GM18505 (cell line): ENCODE results near the gene CHD2.

Source experiments
- ATAC-seq: cut with Tn5 transposase; IDR thresholded peaks from one replicate; pipeline ENCODE4 v1.9.1; 2021; ENCODE audit not compliant: unreplicated experiment
- POLR2A ChIP-seq: IDR thresholded peaks from 4 replicates; pipeline ENCODE4 v1.6.1; 2011; ENCODE audit warnings: borderline replicate concordance; ENCODE audit not compliant: insufficient read depth, insufficient read length; ENCODE audit errors: extremely low read depth

CHD2 gene

DNA sequence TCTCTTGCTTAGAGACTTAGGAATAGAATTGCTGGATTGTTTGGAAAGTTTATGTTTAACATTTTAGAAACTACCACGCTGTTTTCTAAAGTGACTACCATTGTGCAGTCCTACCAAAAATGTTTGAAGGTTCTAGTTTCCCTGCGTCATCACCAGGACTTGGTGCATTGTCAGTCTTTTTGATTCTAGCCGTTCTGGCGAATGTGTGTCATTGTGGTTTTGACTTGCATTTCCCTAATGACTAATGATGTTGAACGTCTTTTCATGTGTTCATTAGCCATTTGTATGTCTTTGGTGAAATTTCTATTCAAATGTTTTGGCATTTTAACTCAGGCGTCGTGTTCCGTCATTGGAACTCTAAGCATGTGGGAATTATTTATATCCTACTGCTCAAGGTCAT lies 58.0 kb downstream of the CHD2 start:
- no peak for TF ChIP-seq POLR2A
- no peak for ATAC-seq

DNA sequence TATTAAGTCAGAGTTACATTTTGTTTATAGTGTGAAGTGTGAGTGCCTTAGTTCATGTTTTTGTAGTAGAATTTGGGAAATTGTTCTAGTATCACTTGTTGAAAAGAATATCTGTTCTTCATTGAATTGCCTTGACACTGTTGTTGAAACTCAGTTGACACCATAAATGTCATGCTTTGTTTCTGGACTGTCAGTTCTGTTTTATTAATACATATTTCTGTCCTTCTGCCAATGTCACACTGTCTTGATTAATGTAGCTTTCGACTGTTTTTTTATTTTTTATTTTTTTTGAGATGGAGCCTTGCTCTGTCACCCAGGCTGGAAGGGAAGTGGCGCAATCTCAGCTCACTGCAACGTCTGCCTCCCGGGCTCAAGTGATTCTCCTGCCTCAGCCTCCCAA lies 59.1 kb downstream of the CHD2 start:
- ATAC-seq: no peak
- TF ChIP-seq POLR2A: no peak

DNA sequence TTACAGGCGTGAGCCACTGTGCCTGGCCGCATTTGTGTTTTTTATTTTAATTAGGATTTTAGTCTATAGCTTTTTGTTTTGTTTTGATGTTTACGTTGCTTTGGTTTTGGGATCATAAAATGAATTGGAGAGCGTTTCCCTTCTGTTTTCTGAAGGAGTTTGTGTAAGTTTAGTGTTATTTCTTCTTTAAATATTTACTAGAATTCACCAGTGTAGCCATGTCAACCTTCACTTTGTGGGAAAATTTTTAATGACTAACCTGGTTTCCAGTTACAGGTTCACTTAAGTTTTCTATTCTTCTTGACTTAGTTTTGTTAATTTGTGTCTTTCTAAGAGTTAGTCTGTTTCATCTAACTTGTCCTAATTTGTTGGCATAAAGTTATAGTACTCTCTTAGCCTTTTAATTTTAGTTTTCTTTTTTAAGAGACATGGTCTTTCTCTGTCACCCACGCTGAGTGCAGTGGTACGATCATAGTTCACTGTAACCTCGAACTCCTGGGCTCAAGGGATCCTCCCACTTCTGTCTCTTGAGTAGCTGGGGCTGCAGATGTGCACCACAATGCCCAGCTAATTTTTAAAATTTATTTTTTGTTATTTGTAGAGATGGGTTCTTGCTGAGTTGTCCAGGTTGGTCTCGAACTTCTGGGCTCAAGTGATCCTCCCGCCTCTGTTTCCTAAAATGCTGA lies 61.0 kb downstream of the CHD2 start:
- ATAC-seq: no peak
- TF ChIP-seq POLR2A: no peak

DNA sequence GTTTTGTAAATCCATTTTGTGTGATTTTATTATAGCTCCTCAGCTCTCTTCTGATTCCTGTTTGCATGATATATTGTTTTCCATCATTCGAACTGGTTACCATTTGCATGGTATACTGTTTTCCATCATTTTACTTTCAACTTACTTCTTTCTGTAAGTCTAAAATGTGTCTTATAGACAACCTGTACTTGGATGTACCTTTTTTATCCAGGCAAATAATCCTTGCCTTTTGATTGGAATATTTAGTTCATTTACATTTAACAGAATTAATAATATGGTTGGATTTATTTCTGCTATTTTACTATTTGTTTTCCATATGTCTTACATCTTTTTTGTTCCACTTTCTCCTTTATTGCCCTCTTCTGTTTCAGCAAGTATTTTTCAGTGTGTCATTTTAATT lies 62.8 kb downstream of the CHD2 start:
- no peak for ATAC-seq

DNA sequence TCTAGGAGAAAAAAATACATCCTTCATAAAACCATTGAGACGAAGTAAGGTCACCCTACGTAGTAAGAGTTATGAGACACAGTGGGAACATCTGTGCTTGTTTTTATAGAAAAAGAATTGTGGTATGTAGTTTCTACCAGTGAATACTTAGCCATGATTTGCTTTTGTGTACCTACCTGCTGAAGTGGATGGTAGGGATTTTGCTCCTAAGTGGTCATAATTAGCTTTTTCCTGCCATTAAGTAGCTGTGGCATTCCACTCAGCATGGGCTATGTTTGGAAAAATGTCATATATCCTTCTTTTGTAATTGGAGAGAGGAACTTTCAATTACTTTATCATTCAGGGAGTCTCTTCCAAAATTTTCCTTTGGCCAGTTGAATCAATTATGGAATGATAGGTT lies 63.7 kb downstream of the CHD2 start:
- ATAC-seq: no peak
- no peak for TF ChIP-seq POLR2A

More for the DNA sequence above, 62.8 kb downstream of the CHD2 start:
- TF ChIP-seq POLR2A: no peak

DNA sequence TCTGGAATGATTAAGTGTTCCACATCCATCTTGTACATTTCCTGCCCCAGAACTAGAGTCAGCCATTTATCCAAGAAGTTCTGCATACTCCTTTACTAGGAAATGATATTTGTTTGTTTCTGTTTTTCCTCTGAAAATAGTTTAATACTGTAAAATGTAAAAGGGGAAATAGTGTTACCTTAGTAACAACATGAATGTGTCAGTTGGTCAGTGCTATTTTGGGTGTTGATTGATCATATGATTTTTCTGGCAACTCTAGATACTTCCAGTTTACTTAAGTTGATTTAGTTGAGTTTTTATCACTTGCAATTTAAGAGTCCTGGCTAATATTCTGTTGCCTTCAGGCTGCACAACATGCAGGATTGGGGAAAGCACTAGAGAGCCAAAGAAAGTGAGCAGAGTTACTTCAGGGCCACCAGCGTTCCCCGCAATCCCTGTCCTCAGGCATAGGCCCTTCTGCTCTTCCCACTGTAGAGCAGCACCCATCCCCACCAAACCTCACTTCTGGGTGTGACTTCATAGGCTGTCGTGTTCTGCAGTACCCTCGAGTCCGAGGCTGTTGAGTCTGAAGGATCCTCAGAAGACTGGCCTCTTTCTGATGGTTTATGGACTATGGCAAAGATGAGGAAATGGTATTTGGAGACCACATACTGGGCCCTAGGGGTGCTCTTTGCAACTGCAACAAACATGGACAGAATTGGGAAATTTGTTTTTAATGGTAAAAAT lies 69.0 kb downstream of the CHD2 start:
- no peak for ATAC-seq
- no peak for TF ChIP-seq POLR2A

DNA sequence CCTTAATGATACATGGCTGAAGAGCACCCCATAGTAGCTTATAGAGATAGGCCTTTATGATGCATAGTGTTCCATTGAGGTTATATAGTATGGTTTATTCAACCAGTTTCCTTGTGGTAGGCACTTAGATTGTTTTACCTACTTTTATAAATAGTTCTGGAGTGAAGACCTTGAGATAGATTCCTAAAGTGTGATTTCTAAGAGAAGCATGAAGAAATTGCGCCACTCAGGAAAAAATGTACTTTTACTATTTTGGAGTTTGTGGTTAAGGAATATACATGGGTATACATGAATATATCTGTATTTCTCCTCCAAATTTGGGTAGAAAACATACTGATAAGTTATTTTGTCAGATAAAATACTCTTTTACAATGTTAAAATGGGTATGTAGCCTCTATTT lies 70.5 kb downstream of the CHD2 start:
- no peak for TF ChIP-seq POLR2A
- ATAC-seq: no peak

DNA sequence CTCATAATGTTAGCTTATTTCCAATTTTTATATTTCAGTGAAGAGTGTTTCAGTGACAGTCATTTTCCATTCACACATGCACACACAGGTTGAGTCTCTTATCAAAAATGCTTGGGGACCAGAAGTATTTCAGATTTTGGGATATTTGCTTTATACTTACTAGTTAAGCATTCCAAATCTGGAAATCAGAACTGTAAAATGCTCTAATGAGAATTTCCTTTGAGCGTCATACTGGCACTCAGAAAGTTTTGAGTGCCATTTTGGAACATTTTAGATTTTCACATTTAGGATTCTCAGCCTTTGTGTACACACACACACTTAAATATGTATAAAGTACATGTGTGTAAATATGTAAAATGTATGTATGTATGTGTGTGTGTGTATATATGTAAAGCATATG lies 71.0 kb downstream of the CHD2 start:
- TF ChIP-seq POLR2A: no peak
- no peak for ATAC-seq

DNA sequence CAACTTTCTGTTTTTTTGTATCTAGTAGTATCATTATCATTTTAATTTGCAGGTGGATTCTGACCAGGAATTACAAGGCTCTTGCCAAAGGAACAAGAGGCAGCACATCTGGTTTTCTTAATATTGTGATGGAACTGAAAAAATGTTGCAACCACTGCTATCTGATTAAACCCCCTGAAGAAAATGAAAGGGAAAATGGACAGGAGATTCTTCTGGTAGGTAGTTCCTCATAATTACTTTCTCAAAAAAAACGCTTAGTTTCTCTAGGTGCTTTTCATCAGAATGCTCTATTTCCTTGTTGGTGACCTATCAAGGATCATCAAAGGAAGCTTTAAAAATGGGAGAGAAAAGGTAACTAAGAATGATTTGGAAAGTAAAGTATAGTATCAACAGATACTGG lies 71.6 kb downstream of the CHD2 start:
- no peak for ATAC-seq
- no peak for TF ChIP-seq POLR2A

DNA sequence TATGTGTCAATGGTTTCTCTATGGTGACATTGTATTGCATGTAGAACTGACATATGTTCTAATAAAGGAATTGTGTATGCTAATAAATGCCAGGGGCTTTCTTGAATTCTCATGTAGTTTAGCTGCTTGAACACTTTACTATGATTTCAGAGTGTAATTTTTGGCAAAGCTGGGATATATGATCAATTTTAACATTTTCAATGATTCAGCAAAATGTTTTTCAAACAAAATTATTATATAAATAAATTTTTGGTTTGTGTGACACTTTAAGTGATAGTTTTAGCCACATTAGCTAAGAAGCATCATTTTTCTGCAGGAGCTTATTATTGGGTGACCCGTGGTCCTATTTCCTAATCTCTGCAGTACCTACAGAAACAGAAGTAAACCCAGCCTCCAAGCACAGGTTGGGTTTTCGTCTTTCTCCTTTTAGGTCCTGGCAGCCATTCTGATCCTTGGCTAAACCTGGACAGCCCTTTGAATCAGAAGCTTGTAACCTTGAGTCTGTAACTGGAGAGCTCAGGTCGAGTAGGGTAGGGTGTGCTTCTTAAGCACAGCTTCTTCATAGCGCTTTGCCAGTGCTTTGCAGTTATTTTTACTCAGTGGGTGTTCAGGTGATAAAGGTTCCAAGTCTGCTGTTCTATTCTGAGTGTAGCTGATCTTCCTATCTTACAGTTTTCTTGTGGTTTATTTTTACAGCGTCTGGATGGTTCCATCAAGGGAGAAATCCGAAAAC lies 74.2 kb downstream of the CHD2 start:
- TF ChIP-seq POLR2A: no peak
- no peak for ATAC-seq

DNA sequence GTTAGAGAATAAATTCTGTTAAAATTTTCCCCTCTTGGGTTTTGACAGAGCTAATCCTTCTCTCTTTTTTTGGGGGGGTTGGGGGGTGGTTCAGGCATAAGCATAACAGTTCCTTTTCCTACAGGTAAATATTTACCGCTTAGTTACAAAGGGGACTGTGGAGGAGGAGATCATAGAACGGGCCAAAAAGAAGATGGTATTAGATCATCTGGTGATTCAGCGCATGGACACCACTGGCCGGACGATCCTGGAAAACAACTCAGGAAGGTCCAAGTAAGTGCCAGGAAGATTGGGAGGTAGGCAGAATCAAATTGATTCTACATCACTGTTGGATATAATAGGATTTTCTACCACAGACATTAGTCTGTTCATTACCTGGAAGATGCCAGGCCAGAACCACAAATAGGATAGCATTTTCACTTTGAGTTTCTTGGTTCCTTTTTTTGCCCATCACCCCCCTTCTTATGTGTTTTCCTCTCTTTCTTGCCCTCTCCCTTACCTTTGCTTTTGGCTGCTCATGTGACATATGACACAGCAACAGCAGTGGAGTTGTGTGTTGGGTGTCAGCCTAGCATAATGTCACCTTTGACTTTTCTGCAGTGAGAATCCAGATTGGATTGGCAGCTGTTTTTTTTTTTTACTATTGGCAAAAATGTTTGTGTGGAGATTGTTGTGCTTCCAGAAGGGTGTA lies 79.0 kb downstream of the CHD2 start:
- no peak for ATAC-seq
- no peak for TF ChIP-seq POLR2A

DNA sequence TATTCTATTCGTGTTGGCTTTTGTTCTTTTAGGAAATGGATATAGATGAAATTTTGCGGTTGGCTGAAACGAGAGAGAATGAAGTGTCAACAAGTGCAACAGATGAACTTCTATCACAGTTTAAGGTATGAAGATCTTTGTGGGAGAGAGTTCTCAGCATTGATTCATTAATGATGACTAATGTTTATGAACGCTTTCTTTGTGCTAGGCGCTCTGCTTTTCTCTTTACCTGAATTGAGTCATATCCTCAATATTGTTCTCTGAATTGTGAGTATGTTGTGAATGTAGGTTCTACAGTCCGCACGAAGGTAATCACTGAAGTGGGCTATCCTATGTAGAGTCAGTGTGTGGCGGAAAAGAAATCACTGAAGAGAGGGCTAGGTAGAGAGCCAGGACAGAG lies 81.2 kb downstream of the CHD2 start:
- TF ChIP-seq POLR2A: no peak
- ATAC-seq: no peak

DNA sequence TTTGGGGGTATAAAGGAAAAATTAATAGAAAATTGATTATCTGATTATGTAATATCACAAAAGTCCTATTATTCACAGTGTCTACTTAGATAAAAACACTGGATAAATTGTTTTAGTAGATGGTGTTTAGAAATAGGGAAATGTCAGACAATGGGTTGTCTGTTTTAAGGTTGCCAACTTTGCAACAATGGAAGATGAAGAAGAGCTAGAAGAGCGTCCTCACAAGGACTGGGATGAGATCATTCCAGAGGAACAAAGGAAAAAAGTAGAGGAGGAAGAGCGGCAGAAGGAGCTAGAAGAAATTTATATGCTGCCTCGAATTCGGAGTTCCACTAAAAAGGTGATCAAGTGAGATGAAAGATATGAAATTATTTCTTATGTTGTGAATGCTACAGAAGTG lies 84.0 kb downstream of the CHD2 start:
- TF ChIP-seq POLR2A: no peak
- no peak for ATAC-seq
